GM18502 (cell line): ENCODE data around the gene SUPT20H.
"Not testable (repeated sequence)": the region's sequence is repeated elsewhere in the genome, so short reads cannot be mapped to it uniquely, and the experiment has no call there.

ENCODE experiments used
- ATAC-seq: cut with Tn5 transposase; IDR thresholded peaks from one replicate; pipeline ENCODE4 v1.9.1; 2021; ENCODE audit warnings: mild to moderate bottlenecking; ENCODE audit not compliant: unreplicated experiment, poor library complexity

The SUPT20H gene

DNA sequence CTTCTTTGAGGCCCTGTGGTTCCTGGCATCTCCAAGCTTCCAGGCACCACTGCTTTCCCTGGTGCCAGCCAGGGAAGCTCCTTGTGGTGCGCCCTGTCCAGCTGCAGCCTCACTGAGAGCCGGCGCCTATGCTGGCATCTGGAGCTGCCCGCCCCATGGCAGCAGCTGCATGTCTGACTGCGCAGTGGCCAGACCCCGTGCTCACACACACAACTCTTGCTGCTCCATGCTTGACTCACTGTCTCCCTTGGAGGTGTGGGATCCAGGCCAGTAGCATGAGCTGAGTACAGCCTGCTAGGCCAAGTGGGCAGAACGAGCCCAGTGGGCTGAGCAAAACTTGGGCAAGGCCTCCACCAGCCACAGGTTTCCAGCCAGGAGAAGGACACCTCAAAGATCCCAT, 11.5 kb upstream of the SUPT20H start:
- no peak for ATAC-seq

- ATAC-seq: no peak
These were observed 10.7 kb upstream of the SUPT20H start for GRCh38 chr13:37070145-37070695.

GRCh38 chr13:37069597-37070103, 10.2 kb upstream of the SUPT20H start:
- no peak for ATAC-seq

DNA sequence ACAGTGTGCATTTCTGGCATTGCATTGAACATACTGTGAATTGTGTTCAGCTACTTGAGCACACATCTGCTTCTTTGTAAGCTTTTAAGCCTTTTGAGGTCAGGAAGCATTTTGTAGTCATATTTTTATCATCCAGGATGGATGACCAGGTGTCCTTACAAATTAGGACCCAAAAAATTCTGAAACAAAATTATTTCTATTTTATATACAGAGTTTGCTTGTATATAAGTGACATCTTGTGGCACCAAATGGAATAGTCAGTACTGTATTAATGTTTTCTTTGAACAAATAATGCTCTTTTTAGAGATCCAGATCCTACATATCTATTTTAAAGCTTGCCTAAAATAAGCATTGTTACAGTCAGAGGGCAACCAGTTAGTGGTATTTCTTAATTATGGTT, 9.5 kb upstream of the SUPT20H start:
- no peak for ATAC-seq

- peak; percentile 64 for ATAC-seq
These were observed 8.4 kb upstream of the SUPT20H start for GRCh38 chr13:37067874-37068273.

DNA sequence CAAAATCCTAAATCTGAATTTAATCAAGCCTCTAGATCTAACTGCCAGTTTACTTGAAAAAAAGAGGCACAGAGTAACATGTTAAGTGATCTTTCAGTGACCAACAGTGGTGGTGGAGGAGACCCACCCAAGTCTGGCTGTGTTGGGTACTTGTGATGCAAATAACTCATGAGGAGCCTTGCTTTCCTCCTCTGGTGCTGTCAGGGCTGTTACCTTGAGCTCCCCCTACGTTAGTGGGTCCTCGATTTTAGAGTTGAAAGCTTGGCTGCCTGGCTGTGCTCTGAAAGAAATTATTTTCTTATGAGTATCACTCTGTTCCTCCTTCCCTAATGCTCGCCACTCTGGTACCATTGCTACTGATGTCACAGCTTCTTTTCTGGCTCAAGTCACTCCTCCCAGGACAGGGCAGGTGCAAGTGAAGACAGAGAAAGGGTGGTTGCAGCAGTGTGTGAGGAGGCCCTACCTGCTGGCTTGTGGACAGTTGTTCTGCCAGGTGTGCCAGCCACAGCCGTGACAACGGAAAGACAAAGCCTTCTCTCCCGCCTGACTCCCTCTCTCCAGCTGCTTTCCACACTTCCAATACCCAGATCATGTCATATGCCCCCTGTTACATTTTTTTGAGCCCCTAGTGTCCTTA, 6.5 kb upstream of the SUPT20H start:
- no peak for ATAC-seq

DNA sequence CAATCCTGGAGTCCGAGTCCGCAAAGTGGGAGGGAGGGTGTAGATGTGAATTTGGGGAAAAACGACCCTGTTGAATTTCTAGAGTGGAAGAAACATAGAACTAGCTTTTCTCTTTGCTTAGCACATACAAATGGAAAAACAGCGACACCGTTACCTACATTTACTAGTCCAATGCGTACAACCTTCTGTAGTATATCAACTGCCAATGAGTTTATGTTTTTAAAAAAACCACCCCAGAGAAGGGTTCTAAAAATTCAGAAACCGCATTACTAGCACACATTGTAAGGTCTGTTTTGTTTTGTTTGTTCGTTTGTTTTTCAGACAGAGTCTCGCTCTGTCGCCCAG, 332 bp upstream of the SUPT20H start:
- ATAC-seq: peak; percentile 33

DNA sequence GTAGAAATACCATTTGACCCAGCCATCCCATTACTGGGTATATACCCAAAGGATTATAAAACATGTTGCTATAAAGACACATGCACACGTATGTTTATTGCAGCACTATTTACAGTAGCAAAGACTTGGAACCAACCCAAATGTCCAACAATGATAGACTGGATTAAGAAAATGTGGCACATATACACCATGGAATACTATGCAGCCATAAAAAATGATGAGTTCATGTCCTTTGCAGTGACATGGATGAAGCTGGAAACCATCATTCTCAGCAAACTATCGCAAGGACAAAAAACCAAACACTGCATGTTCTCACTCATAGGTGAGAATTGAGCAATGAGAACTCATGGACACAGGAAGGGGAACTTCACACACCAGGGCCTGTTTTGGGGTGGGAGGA, 3.3 kb downstream of the SUPT20H start:
- ATAC-seq: not testable (repeated sequence)

DNA sequence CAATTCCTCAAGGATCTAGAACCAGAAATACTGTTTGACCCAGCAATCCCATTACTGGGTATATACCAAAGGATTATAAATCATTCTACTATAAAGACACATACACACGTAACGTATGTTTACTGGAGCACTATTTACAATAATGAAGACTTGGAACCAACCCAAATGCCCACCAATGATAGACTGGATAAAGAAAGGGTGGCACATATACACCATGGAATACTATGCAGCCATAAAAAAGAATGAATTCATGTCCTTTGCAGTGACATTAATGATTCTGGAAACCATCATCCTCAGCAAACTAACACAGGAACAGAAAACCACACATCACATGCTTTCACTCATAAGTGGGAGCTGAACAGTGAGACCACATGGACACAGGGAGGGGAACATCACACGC, 6.4 kb downstream of the SUPT20H start:
- ATAC-seq: not testable (repeated sequence)

- ATAC-seq: no peak
These were observed 9.7 kb downstream of the SUPT20H start for GRCh38 chr13:37049810-37050209.

DNA sequence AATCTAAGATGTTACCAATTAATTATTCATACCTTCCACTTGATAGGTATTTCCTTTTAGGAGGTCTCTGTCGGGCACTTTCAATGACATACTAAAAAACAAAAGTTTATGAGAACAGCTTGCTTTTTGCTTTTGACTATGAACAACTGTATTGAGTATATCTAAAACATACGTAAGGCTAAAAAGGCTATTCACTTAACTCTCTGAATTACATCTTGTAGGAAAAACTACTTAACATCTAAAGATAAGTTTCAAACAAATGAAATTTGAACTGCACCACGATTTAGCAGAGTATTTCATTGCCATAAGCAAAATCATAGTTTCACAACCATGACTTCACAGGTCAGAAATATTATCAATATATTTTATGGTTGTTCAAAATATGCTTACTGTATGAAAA, 11.6 kb downstream of the SUPT20H start:
- ATAC-seq: no peak

DNA sequence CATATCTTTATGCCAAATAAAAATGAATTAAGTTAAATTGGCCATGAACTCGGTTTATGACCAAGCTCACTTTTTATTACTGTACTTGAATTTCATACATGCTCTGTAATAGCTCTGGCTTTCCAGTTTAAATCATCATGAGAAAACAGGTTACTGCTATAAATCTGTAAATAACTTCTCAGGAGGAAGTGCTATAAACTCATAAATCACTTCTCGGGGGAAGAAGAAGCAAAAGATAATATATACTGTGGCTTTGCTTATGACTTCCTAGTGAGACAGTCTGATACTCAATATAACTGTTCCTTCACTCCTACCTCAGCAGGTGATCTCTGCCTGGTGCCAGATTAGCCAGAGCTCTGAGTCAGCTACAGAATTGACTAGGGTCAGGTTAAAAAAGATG, 12.5 kb downstream of the SUPT20H start:
- no peak for ATAC-seq

DNA sequence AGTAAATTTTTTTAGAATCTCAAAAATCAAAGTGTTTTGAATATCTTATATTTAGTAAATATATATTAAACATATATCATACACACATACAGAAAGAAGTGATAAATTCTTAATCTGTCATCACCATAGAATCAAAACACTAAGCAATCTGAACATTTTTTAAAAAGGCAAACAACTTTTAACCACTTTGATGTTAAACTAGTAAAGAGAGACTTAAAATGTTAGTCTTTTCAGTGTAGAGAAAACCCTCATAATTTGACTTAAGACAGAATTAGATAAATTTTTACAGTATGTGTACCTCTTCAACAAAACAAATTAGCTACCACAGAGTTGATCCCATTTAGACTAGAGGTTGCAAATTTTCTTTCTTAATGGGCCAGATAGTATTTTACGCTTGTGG, 13.4 kb downstream of the SUPT20H start:
- no peak for ATAC-seq

DNA sequence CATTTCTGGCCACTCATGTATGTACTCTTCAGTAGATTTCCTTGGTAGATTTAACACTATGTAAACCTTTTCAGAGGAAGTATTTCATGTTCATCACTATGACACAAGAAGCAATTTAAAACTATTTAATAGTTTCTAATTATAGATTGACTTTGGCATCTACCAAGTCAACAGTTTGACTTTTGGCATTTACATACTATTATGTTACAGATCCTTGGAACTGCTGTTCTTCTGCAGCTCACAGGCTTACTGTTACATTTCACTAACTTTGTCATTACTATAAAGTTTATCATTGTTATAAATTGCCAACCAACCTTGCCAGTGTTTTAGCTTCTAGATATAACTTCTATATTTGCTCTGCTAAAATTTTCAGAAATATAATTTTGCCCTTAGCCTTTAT, 18.7 kb downstream of the SUPT20H start:
- no peak for ATAC-seq

GRCh38 chr13:37039896-37040295, 19.6 kb downstream of the SUPT20H start:
- no peak for ATAC-seq

DNA sequence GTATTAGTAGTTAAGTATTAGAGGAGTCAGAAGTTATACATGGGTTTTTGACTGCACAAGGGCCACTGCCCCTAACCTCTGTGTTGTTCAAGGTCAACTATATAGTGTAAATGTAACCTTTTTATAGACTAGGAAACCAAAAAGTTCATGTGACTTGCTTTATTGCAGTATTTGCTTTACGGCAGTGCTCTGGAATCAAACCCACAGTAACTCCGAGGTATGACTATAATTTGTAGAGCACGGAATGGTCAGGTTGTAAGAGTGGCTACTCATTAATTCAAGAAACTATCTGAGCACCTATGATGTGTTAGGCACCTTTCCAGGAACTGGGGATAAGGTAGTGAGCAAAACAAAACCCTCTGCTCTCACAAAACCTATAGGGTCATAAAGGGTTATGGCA, 22.2 kb downstream of the SUPT20H start:
- no peak for ATAC-seq

DNA sequence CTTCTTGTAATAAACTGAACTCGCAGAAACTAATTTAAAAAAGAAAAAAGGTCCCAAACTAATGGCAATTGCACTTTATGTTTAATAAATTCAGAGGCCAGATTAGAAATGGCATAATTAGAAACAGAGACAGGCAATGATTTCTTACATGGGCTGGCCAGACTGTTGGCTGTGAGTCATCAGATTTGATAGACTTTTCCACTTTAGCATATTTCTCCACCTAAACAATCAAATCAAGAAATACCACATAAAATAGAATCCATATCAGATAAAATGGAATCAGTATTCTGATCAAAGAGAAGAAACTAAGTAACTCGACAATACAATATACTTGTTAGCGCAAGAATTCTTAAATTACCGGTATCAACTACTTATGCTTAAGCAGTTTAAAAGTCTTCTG, 29.9 kb downstream of the SUPT20H start:
- no peak for ATAC-seq

- ATAC-seq: no peak
These were observed 31.8 kb downstream of the SUPT20H start for GRCh38 chr13:37027639-37028038.

- ATAC-seq: no peak
These were observed 32.7 kb downstream of the SUPT20H start for GRCh38 chr13:37026771-37027170.

DNA sequence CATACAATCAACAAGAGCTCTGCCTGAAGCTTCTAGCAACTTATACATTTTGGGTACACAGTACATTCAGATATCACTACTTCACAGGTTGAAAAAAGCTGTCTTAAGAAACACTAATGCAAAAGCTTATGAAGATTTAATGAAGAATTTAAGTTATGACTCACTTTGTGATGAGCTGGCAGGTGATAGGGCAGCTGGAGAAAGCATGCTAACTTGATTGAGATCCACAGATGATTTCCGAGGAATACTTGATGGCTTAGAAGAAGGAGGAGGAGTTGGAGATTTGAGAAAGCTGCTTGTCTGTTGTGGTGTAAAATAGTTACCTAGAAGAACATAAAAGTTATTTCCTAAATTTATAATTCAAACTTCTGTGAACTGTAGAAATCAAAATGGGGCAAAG, 35.6 kb downstream of the SUPT20H start:
- no peak for ATAC-seq

DNA sequence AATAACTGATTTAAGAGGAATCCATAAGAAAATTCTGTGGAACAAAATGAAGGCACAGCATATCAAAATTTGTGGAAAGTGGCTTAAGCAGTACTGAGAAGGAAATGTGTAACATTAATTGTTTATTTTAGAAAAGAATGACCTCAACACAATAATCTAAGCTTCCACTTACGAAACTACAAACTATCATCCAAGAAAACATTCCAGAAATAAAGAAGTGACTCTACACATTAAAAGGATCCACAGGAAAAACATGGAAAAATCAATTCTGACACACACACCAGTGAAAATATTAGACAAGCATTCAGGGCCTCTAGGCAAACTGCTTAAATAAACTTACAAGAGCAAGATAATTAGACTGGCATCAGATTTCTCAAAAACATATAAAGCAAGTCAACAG, 44.9 kb downstream of the SUPT20H start:
- no peak for ATAC-seq

GRCh38 chr13:37011788-37012187, 47.7 kb downstream of the SUPT20H start:
- ATAC-seq: no peak
